Fibroblast of peridontal ligament (primary cell): ENCODE measurements around the gene DPEP3.
"Not testable (repeated sequence)": the region's sequence is repeated elsewhere in the genome, so short reads cannot be mapped to it uniquely, and the experiment has no call there.

Experiments
- DNase-seq: peaks from one replicate; pipeline ENCODE4 v3.0.0-alpha.2; 2010; ENCODE audit errors: extremely low read depth

Gene DPEP3

GRCh38 chr16:67945392-67945933 lies 34.8 kb downstream of the DPEP3 start:
- DNase-seq = no peak

GRCh38 chr16:67944690-67945391 lies 35.5 kb downstream of the DPEP3 start:
- no peak for DNase-seq

GRCh38 chr16:67943619-67944504 lies 36.4 kb downstream of the DPEP3 start, which contains the start of gene LCAT:
LCAT (minus strand) TSS chr16:67944120; CDS start chr16:67944101, 19 bp downstream.
- DNase-seq = peak; percentile 30

GRCh38 chr16:67943256-67943618 lies 37.1 kb downstream of the DPEP3 start:
- DNase-seq = no peak

DNA sequence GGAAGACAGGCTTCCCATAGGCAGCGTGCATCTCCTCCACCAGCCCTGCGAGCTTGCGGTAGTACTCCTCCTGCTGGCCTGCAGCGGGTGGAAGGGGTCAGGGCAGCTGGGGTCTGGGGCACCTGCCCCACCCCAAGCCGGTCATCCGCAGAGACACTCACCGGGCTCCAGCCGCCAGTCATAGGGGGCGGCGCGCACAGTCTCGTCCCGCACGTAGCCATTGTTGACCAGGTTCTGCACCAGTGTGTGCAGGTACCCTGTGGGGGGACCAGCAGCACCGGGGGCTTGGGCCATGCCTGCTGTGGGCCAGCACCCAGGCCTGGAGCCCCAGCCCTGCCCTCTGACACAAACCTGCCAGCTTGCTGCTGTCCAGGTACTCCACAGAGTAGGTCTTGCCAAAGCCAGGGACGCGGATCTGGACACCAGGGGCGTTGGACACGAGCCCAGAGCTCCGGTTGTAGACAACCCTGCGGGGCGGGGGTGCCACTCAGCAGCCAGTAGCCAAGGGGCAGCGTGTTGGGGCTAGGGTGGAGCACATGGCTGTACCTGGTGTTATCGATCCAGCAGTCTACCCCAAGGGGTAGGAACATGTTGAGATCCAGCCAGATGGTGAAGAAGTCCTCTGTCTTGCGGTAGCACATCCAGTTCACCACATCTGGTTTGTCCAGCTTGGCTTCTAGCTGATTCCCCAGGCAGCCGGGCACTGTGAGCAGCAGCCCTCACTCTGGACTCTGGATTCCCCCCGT lies 37.6 kb downstream of the DPEP3 start:
- DNase-seq = no peak

DNA sequence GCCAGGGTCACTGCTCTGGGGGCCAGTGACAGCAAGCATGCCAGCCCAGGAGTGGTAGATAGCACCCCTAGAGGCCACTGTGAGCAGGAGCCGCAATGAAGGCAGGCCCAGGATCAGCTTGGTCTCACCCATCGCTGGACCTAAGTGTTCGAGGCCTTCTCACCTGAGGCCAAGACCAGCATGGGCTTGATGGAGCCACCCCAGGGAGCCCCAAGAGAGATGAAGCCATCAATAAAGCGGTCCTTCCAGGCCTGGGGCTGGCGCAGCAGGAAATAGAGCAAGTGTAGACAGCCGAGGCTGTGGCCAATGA lies 38.1 kb downstream of the DPEP3 start:
- DNase-seq = peak; percentile 23

GRCh38 chr16:67941469-67942199 lies 38.7 kb downstream of the DPEP3 start:
- no peak for DNase-seq

GRCh38 chr16:67940446-67941089 lies 39.7 kb downstream of the DPEP3 start:
- no peak for DNase-seq

GRCh38 chr16:67939507-67940445 lies 40.5 kb downstream of the DPEP3 start:
- no peak for DNase-seq

- DNase-seq = not testable (repeated sequence)
These were observed 42.6 kb downstream of the DPEP3 start for GRCh38 chr16:67937713-67938112.

DNA sequence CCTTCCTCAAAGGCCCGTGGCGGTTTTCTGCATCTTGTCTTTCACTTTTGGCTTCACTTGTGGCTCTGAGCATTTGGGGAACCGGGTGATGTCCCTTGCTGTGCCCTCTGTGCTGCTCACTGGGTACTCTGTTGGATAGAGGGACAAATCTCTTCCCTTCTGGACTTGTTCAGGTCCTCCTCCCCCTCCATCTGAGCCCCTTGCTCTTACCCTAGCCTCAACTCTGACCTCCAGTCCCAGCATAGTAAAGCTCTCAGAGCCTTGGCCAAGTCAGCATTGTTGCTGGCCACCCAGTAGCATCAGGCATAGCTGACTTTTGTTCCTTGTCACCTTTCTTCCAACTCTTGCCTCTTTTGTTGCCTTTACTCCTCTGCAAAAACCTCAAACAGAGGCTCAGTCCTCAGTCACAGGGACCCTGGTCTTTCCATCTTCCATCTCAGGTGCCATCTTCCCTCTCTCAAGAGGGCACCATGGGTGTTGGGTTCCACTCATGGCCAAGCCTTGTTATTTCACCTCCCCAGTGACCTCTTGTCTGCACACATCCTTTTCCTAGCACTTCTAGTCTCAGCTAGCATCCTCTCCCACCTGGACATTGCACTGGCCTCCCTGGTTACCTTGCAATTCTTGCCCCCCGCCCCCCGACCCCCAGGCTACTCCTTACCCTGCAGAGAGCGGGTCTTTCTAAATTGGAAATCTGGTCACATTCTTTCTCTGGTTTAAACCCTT lies 43.3 kb downstream of the DPEP3 start:
- peak; percentile 74 for DNase-seq

GRCh38 chr16:67936124-67936879 lies 44.0 kb downstream of the DPEP3 start, which contains the start of gene PSMB10:
PSMB10 (minus strand) TSS chr16:67936850; CDS start chr16:67936749, 101 bp downstream.
- DNase-seq = peak; percentile 33

DNA sequence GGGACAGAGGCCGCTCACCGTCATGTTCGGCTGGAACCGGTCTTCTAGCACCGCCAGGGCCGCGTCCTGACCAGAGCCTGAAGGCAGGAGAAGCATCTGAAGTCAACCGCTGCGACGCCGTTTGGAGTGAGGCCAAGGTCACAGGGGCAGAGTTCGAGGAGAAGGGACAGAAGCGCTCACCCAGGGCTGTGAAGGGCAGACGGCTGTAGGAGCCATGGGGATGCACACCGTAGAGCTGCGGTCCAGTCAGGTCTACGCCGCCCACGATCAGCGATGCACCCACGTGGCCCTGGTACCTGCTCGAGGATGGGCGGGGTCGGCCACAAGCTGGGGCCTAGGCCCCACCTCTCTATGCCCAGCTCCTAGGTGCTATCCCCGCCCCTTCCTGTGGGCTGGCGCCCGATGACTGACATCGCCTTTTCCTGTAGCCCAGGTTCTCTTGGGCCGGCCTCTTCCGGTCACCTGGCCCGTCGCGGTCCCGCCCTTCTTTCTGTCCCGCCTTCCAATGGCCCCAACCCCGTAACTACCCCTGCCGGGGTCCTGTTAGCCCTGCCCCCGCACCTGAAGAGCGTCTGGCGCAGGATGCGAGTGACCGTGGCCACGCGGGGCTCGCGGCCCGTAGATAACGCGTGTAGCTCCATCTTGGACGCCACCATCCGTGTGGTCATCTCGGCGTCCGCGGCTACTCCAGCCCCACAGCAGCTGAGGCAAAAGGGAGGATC lies 44.7 kb downstream of the DPEP3 start:
- peak; percentile 83 for DNase-seq

- DNase-seq = no peak
These were observed 45.2 kb downstream of the DPEP3 start for GRCh38 chr16:67935101-67935401.

- no peak for DNase-seq
These were observed 45.8 kb downstream of the DPEP3 start for GRCh38 chr16:67934306-67935100.

DNA sequence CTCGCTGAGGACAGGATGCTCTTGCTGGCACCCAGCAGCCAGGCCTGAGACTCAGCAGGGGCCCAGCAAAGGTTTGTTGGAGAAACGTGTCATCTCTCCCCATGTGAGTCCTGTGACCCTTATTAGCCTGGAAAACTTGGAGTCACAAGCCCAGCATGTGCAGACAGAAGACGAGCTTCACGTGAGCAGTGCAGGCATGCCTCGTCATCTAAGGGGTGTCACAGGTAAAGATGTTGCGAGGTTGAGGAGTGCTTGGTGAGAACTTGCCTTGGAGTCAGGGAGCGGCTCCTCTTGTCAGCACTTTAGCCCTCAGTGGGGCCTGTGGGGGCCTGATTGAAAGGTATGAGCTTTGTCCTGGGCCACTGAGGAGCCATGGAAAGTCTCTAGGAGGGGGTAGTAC lies 46.5 kb downstream of the DPEP3 start:
- DNase-seq = no peak

DNA sequence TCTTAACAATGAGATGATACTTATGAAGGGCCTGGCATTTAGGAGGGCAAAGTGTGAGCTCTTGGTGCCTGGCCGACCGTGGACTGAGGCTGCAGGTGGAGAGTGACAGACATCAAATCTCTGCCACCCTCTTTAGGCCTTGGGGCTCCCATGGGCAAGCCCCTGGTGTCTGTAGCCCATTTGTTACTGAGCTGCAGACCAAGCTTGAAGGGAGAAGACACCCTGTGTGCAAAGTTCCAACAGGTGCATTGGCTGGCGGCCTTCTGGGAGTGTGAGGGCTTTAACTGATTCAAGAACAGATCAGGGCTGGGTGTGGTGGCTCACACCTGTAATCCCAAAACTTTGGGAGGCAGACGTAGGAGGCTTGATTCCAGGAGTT lies 47.8 kb downstream of the DPEP3 start:
- no peak for DNase-seq
